ENCODE measurements around the gene GLP1R.

Gene GLP1R

DNA sequence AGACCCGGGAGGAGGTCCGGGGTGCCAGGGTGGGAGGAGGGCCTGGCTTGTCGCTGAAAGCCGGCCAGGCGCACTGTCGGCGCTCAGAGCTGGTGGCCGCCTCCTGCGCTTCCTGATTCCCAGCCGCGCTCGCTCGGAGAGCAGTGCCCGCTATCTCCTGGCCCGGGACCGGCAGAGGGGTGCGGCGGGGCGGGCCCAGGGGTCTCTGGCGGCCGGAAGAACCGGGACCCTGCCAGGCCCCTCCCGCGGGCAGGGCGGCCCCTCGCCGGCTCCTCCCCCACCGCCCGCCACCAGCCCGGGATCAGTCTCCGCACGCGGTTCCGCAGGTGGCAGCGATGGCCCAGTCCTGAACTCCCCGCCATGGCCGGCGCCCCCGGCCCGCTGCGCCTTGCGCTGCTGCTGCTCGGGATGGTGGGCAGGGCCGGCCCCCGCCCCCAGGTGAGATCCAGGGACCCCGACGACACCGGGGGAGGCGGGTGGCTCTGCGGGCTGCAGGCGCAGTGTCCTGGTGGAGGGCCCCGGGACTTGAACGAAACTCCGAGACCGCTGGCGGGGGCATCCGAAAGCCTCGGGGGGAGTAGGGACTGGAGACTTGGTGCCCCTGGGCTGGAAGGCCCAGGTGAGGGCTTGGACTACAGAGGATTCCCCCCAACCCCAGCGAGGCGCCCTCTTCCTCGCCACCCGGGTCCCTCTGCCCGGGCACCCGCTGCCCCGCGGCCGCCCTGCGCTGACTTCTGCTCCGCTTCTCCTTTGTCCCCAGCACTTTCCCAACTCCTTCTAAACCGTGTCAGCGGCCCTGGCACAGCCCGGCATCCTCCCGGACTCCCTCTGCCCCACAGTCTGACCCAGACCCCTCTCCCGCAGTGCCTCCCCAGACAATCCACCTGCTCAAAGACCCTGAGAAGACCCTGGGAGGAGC lies at the start of gene GLP1R:
Gene GLP1R (plus strand): TSS at position 301 of the 919 bp plus-strand sequence. CDS start 60 bp downstream, at position 361.
- no peak within 1 kb of the TSS for H3K4me3 ChIP-seq (replicated peaks; ENCODE audit: low read depth, low read length)
- peaks cover 3% of the 10 kb centered on the region for H3K27me3 ChIP-seq (replicated peaks; ENCODE audit: control insufficient read depth, insufficient read depth, low read length)
- TF ChIP-seq, protein P1, sequence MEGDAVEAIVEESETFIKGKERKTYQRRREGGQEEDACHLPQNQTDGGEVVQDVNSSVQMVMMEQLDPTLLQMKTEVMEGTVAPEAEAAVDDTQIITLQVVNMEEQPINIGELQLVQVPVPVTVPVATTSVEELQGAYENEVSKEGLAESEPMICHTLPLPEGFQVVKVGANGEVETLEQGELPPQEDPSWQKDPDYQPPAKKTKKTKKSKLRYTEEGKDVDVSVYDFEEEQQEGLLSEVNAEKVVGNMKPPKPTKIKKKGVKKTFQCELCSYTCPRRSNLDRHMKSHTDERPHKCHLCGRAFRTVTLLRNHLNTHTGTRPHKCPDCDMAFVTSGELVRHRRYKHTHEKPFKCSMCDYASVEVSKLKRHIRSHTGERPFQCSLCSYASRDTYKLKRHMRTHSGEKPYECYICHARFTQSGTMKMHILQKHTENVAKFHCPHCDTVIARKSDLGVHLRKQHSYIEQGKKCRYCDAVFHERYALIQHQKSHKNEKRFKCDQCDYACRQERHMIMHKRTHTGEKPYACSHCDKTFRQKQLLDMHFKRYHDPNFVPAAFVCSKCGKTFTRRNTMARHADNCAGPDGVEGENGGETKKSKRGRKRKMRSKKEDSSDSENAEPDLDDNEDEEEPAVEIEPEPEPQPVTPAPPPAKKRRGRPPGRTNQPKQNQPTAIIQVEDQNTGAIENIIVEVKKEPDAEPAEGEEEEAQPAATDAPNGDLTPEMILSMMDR (IDR thresholded peaks at IDR 0.05; ENCODE audit: insufficient read depth, low read length, poor library complexity, severe bottlenecking), result no peak
- no peaks in the 10 kb centered on the region for H3K36me3 ChIP-seq (ENCODE audit: control insufficient read depth, insufficient read depth, low read length)
- no peak for DNase-seq (ENCODE audit: extremely low read depth, insufficient read length)

DNA sequence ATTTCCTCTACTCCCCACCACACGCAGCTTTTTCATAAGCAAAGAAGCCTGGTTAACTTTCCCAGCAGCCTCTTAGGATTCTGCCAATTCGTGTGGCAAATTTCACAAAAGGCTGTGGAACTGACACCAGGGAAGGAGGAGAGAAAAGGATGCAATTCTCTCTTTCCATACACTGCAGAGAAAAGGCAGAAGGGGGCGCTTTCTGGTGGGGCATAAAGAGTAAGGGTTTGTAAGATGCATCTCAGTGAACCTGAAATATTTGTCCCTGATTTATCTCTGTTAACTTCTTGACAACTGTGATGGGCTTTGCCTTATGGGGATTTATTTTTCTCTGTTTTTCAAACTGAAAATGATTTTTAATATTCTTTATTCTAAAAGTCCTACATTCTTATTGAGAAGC lies 45.5 kb upstream of the GLP1R start:
- H3K27me3 ChIP-seq (replicated peaks; ENCODE audit: control insufficient read depth, insufficient read depth, low read length), result no peaks in the 10 kb centered on the region; the same call in 1 of the 2 replicates
- TF ChIP-seq, protein P1 (IDR thresholded peaks at IDR 0.05; ENCODE audit: insufficient read depth, low read length, poor library complexity, severe bottlenecking), result peak; percentile 49
- no peak overlapping the region for H3K4me3 ChIP-seq (replicated peaks; ENCODE audit: low read depth, low read length)
- no peak for DNase-seq (ENCODE audit: extremely low read depth, insufficient read length)
- no peaks in the 10 kb centered on the region for H3K36me3 ChIP-seq (ENCODE audit: control insufficient read depth, insufficient read depth, low read length)

DNA sequence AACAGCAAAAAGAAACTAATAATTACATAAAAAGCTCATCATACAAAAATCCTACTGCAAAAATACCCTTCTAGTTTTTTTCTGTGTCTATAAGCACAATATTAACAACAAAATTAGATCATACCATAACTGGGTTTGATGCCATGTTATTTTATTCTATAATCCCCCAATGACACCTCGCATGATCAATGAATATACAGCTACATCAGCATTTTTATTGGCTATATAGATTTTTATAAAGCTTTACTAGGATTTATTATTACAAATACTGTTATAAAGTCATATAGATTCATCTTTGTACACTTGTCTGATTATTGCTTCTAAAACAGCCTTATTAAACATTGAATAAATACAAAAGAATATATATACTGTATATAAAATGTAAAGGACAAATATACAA lies 45.1 kb upstream of the GLP1R start:
- TF ChIP-seq, protein P1 (IDR thresholded peaks at IDR 0.05; ENCODE audit: insufficient read depth, low read length, poor library complexity, severe bottlenecking), result no peak
- no peak for DNase-seq (ENCODE audit: extremely low read depth, insufficient read length)
- H3K27me3 ChIP-seq (replicated peaks; ENCODE audit: control insufficient read depth, insufficient read depth, low read length), result no peaks in the 10 kb centered on the region; the same call in 1 of the 2 replicates
- H3K36me3 ChIP-seq (ENCODE audit: control insufficient read depth, insufficient read depth, low read length), result no peaks in the 10 kb centered on the region
- no peak overlapping the region for H3K4me3 ChIP-seq (replicated peaks; ENCODE audit: low read depth, low read length)

DNA sequence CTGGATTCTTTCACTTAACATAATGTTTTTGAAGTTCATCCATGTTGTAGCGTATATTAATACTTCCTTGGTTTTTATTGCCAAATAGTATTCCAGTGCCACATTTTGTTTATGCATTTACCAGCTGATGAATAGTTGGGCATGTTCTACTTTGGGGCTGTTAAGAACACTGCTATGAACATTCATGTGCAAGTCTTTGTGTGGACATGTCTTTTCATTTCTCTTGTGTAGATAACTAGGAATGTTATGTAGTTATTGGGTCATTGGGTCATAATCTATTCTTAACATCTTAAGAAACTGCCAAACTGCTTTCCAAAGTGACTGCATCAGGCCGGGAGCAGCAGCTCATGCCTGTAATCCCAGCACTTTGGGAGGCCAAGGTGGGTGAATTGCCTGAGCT lies 43.8 kb upstream of the GLP1R start:
- no peak for DNase-seq (ENCODE audit: extremely low read depth, insufficient read length)
- H3K27me3 ChIP-seq (replicated peaks; ENCODE audit: control insufficient read depth, insufficient read depth, low read length), result no peaks in the 10 kb centered on the region; the same call in 1 of the 2 replicates
- no peak overlapping the region for H3K4me3 ChIP-seq (replicated peaks; ENCODE audit: low read depth, low read length)
- no peaks in the 10 kb centered on the region for H3K36me3 ChIP-seq (ENCODE audit: control insufficient read depth, insufficient read depth, low read length)
- TF ChIP-seq, protein P1 (IDR thresholded peaks at IDR 0.05; ENCODE audit: insufficient read depth, low read length, poor library complexity, severe bottlenecking), result no peak

DNA sequence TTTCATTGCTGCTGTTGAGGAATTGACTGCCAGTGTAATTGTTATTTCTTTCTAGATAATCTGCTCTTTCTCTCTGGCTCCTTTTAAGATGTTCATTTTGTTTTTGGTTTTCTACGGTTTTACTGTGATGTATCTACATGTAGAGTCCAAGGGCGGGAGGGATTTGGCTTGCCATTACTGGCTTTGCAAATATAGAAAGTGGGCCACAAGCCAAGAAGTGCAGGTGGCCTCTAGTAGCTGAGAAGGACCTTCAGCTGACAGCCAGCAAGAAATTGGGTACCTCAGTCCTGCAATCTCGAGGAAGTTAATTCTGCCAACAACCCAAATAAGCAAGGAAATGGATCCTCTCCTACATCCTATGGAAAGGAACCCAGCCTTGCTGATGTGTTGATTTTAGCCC lies 42.8 kb upstream of the GLP1R start:
- Histone ChIP-seq H3K27me3 (replicated peaks; ENCODE audit: control insufficient read depth, insufficient read depth, low read length) (no peaks in the 10 kb centered on the region; the same call in 1 of the 2 replicates), H3K36me3 (ENCODE audit: control insufficient read depth, insufficient read depth, low read length) (no peaks in the 10 kb centered on the region), H3K4me3 (replicated peaks; ENCODE audit: low read depth, low read length) (no peak overlapping the region)
- TF ChIP-seq, protein P1 (IDR thresholded peaks at IDR 0.05; ENCODE audit: insufficient read depth, low read length, poor library complexity, severe bottlenecking), result no peak
- no peak for DNase-seq (ENCODE audit: extremely low read depth, insufficient read length)

All from GM06990 (cell line).